Stimulated activated CD8-positive, alpha-beta memory T cell treated with anti-CD3 and anti-CD28 coated beads, Interleukin-4, amount 100 ng/mL, for 48 hours (primary cell): ENCODE results near the gene KCNS1.

Experiments used
- DNase-seq: peaks from one replicate; pipeline ENCODE4 v3.0.0-alpha.2; 2020

The KCNS1 gene

GRCh38 chr20:45047581-45048119 lies 53.3 kb downstream of the KCNS1 start:
- no peak for DNase-seq

- no peak for DNase-seq
These were observed 56.3 kb downstream of the KCNS1 start for GRCh38 chr20:45044601-45045000.

GRCh38 chr20:45044084-45044573 lies 56.8 kb downstream of the KCNS1 start:
- DNase-seq: no peak

GRCh38 chr20:45042978-45043377 lies 57.9 kb downstream of the KCNS1 start:
- DNase-seq: no peak
